Activated CD8-positive, alpha-beta memory T cell treated with anti-CD3 and anti-CD28 coated beads, Interleukin-2, amount 50 U/mL, for 1 hour (primary cell): ENCODE measurements around the gene TMEM170B.

Source experiments
- DNase-seq: peaks from one replicate; pipeline ENCODE4 v3.0.0-alpha.2; 2020; ENCODE audit errors: extremely low read depth

TMEM170B gene

DNA sequence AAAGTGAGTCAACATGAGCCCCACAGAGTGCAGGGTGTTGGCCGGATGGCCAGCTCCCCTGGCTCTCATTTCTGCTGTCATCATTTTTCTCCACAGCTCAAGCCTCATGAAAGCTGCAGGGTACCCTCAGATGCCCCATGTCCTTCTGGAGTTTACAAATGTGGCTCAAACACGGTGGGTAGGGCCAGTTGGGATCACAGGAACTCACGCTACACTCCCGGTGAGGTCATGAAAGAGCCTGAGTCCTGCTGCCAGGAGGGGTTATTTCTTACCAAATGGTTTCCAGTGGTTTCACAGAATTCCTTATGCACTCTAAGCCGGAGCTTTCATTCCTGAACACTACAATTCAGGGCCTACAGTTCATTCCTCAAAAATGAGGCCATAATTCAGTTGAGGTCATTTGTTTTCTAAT is 78.7 kb downstream of the TMEM170B start:
- no peak for DNase-seq

DNA sequence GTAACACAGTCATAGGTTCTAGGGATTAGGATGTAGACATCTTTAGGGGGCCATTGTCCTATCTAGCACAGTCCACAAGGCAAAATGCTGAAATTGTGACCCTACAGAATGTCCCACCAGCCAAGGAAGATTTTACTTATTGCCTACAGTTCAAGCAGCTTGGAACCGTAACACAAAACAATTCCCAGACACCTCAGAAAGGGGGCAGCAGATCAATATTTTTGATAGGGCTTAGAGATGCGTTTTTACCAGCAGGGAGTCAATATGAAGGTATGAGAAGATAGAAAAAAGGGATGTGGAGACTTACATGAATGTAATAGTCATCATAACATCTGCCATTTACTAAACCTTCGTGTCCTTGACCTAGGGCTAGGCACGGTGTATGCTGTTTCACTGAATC is 81.0 kb downstream of the TMEM170B start:
- DNase-seq: no peak

DNA sequence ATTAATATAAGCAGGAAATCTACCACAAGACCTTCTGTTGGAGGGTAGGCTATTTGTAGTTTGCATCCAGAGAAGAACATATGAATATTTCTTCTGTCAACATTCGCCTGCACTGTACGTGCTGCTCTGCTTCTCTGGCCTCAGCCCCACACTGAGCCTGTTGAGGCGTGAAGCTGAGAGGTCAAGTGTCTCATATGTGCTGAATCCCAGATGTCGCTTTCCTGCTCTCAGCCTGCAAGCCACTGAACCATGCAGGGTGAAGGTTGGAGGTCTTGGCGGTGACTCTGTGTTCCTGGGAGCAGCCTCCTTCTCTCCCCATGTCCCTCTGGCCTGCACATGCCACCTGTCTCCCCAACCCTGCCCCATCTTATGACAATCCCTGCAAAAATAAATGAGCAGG is 83.6 kb downstream of the TMEM170B start:
- no peak for DNase-seq

DNA sequence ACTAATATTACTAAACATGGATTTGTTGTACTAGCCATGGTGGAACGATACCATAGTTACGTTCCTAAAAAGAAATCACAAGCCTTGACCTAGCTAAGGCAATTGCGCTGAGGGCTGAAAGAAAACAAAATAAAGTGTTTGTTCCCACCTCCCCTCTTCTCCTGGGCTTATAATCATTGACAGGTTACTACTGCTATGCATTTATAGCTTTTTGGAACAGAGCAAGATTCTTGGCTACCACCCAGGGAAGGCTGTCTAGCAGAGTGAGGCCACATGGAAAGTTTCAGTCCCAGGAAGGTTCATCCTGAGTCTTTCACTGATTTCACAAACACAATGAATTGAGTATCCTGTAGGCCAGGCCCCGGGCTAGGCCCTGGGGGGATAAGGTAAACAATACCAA is 84.6 kb downstream of the TMEM170B start:
- no peak for DNase-seq

DNA sequence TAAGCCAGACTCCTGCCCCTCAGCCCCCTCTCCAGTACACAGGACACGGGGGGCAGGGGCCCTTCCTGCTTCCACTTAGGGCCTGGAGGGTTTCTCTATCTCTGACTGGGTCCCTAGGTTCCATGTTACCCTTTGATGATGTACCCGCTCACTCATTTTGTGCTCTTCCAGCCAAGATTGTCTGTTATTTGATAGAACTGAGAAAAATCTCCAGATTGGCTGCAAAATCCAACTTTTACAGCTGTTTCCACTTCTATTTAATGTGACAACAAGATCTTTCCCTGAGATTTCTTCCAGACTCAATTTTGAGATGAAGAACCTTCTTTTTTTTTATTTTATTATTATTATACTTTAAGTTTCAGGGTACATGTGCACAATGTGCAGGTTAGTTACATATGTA is 85.7 kb downstream of the TMEM170B start:
- no peak for DNase-seq

DNA sequence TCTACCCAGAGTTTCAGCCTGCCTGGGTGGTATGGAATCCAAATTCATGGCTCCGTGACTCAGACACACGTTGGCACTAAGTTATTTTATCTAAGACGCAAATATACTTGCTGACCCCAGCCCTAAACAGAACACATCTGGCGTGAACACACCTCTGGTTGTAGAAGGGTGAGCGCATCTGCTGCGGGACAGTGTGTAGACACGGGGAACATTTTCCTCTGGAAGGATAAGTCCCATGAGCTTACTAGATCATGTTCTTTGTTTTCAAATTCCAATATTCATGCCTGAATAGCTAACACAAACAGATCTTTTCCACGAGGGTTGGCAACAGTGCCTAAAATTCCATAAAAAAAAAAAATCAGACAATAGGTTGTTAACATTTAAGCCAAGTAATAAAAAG is 87.8 kb downstream of the TMEM170B start:
- DNase-seq: no peak

DNA sequence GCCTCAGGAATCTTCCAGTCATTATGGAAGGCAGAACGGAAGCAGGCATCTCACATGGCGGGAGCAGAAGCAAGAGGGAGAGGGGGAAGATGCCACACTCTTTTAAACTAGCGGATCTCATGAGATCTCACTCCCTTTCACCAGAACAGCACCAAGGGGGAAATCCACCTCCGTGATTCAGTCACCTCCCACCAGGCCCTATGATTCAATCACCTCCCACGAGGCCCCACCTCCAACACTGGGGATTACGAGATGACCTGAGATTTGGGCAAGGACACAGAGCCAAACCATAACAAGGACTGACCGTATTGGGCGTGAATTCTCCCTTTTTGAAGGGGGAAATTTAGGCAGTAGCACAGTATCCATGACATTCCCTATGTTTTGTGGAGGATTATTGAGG is 88.8 kb downstream of the TMEM170B start:
- no peak for DNase-seq

DNA sequence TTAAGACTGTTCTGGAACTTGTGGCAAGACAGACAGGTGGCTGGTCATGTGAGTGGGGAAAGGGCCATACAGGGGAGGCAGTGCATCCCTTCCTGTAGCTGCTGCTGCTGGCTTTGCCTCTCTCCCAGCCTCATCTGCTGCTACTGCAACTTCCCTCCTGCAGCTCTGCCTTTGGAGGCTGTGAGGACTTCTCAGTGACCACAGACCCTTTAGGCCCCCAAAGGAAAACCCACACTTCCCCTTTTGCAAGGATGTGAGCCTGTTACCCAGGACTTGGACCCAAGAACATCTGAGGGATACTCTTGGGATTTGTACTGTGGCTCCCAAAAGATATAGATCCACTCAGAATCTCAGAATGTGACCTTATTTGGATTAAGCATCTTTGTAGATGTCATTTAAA is 91.0 kb downstream of the TMEM170B start:
- no peak for DNase-seq

DNA sequence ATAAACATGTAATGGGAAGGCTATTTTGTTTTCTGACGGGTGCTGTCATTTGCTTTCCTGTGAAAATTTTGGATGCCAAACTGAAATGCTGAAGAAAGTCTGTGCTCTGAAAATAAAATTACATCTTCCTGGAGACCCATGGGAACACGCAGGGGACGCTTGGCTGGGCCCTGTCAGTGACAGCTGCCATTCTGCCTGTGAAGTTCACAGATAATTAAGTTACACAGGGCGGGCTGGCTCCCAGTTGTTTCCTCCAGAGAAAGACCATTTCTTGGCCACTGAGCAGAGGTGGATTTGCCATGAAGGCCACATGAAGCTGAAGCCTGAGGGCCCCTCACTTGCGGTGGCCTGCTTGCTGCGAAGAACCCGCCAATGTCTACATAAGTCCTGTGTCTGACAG is 93.5 kb downstream of the TMEM170B start:
- no peak for DNase-seq

DNA sequence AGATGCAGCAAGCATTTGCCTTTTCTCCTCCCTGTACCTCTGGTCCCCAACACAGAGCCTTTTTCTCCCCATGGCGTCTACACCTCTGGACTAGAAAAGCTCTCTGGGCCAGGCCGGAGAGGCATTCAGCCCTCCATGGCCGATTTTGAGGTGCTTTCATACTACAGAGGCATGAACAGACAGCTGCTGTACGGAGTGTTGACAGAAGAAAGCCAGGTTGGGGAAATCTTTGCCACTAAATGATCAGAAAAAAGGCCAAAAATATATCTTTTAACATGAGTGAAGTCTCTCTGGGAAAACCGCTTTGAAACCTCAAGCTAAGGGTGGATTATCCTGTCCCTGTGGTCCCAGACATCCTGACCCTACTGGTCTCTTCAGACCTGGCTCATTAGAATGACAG is 94.0 kb downstream of the TMEM170B start:
- no peak for DNase-seq

DNA sequence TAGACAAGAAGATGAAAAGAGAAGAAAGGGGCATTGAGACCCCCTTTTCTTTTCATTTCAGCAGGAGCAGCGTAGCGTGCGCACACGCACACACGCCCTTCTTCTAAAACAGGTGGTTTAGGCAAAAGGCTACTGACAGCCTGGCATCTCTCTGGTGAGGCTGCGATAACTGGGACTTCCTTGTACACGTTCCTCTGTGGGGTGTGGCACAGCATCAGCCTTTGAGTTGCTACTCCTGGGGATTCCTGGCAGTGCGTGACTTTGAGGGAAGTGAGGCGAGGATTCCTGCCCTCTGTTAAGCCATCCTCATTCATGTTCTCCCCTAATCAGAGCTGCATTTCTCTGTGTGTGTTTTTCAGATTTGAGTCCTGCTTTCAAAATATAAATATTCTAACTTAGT is 94.7 kb downstream of the TMEM170B start:
- no peak for DNase-seq

DNA sequence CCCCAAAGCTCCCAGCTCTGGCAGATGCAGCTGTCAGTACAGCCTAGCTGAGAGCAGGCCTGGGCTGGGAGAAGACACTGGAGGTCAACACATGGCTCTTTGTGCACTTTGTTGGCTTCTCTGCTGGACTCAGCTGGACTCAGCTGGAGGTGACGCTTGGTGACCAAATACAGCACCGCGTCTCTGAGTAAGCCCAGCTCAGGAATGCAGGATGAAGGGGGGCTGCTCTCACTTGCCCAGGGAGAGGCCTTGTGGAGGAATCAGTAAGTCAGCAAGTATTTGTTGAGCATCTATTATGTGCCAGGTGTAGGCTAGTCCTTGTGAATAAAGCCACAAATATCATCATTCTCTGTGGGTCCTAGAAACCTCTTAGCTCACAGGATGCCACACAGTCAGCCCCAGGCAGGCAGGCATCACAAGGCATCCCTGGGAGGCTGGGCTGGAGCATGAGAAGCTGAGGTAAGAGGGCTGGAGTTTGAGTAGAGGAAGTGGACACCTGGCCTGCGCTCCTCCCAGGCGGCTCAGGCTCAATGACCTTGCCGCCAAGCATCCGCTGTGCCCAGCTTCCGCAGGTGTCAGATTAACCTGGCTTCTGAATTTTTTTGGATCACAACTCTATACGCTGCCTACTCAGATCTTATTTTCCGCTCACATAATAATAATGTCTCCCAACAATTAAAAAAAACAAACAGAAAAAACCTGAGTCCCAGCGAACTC is 95.4 kb downstream of the TMEM170B start:
- no peak for DNase-seq
